GM18858 (cell line): Measurements from ENCODE around the gene BID.

ENCODE experiments used
- ATAC-seq: cut with Tn5 transposase; IDR thresholded peaks from one replicate; pipeline ENCODE4 v1.9.1; 2021; ENCODE audit not compliant: unreplicated experiment

BID gene

GRCh38 chr22:17739196-17739975 lies 34.9 kb downstream of the BID start:
- no peak for ATAC-seq

- no peak for ATAC-seq
These were observed 35.7 kb downstream of the BID start for GRCh38 chr22:17738386-17739128.

GRCh38 chr22:17734187-17734586 lies 40.1 kb downstream of the BID start:
- ATAC-seq, result no peak

- ATAC-seq, result no peak
These were observed 40.8 kb downstream of the BID start for GRCh38 chr22:17733466-17733865.

- ATAC-seq, result no peak
These were observed 41.9 kb downstream of the BID start for GRCh38 chr22:17732251-17732854.

GRCh38 chr22:17729561-17729960 lies 44.7 kb downstream of the BID start:
- no peak for ATAC-seq

- no peak for ATAC-seq
These were observed 45.5 kb downstream of the BID start for GRCh38 chr22:17728786-17729185.

GRCh38 chr22:17726928-17727897 lies 47.1 kb downstream of the BID start:
- no peak for ATAC-seq

GRCh38 chr22:17726006-17726927 lies 48.0 kb downstream of the BID start:
- no peak for ATAC-seq

- no peak for ATAC-seq
These were observed 48.8 kb downstream of the BID start for GRCh38 chr22:17725500-17725796.

- no peak for ATAC-seq
These were observed 49.4 kb downstream of the BID start for GRCh38 chr22:17724678-17725499.

- no peak for ATAC-seq
These were observed 50.0 kb downstream of the BID start for GRCh38 chr22:17724241-17724640.

GRCh38 chr22:17719911-17720310 lies 54.4 kb downstream of the BID start:
- no peak for ATAC-seq

- ATAC-seq, result no peak
These were observed 56.6 kb downstream of the BID start for GRCh38 chr22:17717708-17718107.

- ATAC-seq, result no peak
These were observed 57.7 kb downstream of the BID start for GRCh38 chr22:17716529-17716928.

- no peak for ATAC-seq
These were observed 61.8 kb downstream of the BID start for GRCh38 chr22:17712441-17712840.

GRCh38 chr22:17710023-17710422 lies 64.2 kb downstream of the BID start:
- ATAC-seq, result no peak

- ATAC-seq, result no peak
These were observed 66.7 kb downstream of the BID start for GRCh38 chr22:17707526-17707925.

- no peak for ATAC-seq
These were observed 67.3 kb downstream of the BID start for GRCh38 chr22:17706947-17707346.
